Renal cortex interstitium (tissue), 11 donors: ENCODE results near the gene FBXW8. TPM values are rescaled to one million over a fixed set of nuclear protein-coding genes. Genes with fewer than 3 reads are reported as not detected.

ENCODE experiments used
- DNase-seq, 11 donors: peaks; one replicate each; pipeline ENCODE4 v3.0.0-alpha.2; 2013; ENCODE audit warnings: low read depth in 9 of 11, low spot score in 4 of 11; ENCODE audit errors: extremely low read depth in 1 of 11
- polyA plus RNA-seq, 3 donors: library from polyadenylated mRNA; unstranded; fragments of 120-200 nt; gene quantifications; one replicate each; pipeline ENCODE4 v1.2.1, GENCODE V29; 2013; ENCODE audit not compliant: insufficient read length in 3 of 3

Gene FBXW8
- polyA plus RNA-seq, 3 donors, result 24.4 to 25.3 (median 24.4) TPM

GRCh38 chr12:117005417-117006046 is 94.8 kb downstream of the FBXW8 start:
- DNase-seq, result peak in 1 of 11 donors; percentile 8

GRCh38 chr12:117006333-117006732 is 95.6 kb downstream of the FBXW8 start:
- no peak for DNase-seq

DNA sequence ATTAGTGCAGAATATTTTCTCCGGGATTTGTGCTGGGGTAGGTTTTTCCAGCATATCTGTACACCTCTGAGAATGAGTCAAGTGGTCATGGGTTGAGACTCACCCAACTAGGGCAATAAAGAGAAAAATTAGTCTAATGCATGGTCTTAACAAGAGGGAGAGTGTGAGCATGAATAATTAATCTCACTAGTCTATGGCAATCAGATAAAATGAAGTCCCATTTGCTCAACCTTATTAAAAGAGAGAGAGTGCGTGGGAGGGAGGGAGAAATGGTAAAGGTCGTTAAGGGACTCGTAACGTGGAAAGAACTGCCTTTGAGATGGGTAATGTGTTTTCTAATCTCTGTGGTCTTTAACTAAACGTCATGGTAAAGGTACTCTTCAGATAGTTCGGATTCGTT is 96.8 kb downstream of the FBXW8 start:
- DNase-seq, result no peak

- DNase-seq, result no peak
Observed at GRCh38 chr12:117009759-117010158, 99.0 kb downstream of the FBXW8 start.

DNA sequence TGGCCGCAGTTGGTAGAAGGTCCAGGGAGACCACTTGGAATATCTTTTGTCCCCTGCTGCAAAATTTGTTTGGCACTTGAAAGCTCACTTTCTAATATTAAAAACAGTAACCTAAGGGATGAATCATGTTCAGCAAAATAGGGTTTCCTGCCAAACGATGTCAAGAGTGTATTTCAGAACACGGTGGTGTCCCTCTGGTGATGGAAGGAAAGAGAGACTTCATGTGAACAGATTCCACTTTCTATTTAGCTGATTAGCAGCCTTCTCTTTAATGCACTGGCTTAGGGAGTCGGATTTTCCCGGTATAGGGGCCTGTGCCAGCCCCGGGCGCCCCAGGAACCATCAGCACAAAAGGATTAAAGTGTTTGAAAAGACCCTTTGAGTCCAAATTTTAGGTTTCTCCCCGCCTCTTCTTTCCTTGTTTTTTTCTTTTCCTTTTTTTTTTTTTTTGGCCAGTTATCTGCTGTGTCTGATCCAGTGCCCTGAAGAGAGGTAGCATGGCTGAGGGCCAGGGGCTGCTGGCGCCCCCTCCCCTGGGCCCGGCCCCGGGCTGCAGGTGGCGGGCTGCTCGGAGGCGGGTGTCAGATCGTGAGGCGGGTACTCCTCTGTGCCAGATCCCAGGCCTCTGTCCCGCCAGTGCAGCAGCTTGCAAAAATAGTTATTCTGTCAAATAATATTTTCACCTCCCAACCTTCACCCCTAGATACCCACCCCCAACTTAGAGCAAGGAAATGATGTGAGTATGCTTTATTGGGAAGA is 100.1 kb downstream of the FBXW8 start:
- DNase-seq, result no peak

GRCh38 chr12:117011988-117012805 is 101.4 kb downstream of the FBXW8 start:
- DNase-seq, result no peak

GRCh38 chr12:117013726-117014125 is 103.0 kb downstream of the FBXW8 start:
- DNase-seq, result no peak

DNA sequence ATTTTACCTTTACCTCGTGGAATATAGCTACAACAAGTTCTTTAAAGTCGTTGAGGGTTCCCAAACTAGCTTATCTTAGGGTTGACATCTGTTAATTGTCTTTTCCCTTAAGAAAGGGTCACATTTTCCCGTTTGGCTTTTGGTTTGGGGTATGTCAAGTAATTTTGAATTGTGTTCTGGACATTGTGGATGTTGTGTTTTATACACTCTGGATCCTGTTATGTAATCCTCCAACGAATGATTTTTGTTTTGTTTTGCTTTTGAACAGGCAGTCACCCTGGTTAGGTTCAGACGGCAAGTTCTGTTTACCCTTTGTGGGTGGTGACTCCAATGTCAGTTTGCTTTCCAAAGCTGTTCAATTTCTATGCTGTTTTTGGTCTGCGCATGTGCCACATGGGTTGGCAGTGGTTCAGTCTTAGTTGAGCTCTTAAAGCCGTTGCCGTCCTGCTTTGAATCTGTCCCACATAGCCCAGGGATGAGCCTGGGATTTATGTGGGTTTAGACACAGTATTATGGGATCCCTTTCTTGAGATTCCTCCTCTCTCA is 103.7 kb downstream of the FBXW8 start:
- no peak for DNase-seq

GRCh38 chr12:117015811-117016210 is 105.1 kb downstream of the FBXW8 start:
- DNase-seq, result no peak

GRCh38 chr12:117017807-117018206 is 107.1 kb downstream of the FBXW8 start:
- DNase-seq, result no peak

GRCh38 chr12:117018276-117018675 is 107.5 kb downstream of the FBXW8 start:
- DNase-seq, result no peak

- DNase-seq, result no peak
Observed at GRCh38 chr12:117018685-117019084, 107.9 kb downstream of the FBXW8 start.

DNA sequence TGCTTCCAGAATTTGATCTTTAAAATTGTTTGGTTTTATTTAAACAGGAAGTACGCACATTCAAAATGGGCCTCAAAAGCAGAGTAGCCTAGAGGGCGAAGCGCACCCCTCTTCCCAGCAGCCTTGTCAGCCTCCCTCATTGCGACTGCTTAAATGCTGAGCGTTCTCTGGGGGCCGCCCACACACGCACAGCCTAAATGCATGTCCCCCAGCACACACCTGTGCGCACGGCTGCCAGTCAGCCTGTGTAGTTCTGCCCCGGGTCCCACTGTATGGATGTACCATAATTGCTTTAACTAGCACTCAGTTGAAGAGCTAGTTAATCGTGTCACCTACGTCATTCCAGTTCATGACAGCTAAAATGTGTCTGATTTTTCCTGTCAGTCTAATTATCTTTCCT is 109.1 kb downstream of the FBXW8 start:
- DNase-seq, result no peak

GRCh38 chr12:117020536-117021220 is 109.9 kb downstream of the FBXW8 start:
- no peak for DNase-seq

GRCh38 chr12:117022465-117022864 is 111.7 kb downstream of the FBXW8 start:
- no peak for DNase-seq

DNA sequence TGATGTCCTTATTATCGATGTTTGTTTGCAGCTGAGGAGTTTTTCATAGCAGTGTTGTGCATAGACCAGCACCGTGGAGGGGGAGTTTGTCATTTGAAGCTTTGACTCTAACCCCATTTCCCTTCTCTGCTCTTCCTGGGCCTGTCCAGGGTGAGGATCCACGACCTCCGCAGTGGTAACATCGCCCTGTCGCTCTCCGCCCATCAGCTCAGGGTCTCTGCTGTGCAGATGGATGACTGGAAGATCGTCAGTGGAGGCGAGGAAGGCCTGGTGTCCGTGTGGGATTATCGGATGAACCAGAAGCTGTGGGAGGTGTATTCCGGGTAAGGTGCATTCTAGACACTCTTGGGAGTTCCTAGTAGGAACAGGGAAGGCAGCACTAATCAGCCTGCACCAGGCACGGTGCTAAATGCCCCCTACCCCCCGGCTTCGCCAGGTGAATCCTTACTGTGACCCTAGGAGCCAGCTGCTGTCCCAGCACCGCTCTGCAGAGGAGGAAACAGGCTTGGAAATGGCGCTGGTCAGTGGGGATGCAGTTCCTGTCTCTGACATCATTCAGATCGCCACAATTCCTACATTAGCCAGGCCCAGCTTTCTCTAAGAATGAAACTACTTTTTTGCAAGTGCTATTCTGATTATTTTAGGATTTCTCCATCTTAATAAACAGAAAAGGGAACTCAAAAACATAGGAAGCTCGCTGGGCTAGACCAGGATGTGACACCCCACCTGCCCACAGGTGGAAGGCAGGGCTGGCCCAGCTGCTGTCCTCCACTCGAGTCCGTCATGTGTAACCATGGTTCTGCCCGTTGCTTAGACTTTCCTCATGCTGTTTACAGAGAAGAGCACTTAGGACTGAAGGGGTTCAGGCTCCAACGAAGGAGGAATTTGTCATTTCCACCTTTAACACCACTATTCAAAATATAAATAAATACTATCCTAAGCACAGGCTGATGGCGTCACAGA is 113.5 kb downstream of the FBXW8 start:
- DNase-seq, result no peak

DNA sequence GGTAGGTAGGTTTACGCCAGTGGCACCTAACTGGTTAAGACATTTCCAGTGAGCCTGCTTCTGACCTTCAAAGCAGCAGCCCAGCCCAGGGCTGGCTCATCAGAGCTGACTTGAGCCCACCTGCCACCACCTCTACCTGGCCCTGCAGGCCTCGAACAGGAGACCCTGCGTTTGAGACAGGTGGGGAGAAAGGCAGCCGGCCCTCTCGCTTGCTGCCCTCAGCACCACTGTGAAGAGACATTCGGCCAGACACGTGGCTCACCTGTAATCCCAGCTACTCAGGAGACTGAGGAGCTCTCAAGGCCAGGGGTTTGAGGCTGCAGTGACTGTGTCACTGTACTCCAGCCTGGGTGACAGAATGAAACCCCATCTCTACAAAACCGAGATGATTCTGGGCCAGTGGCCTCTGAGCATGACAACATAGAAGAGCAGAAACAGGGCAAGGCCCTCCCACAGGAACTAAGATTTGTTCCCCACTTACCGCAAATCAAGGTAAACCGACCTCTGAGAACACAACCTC is 114.3 kb downstream of the FBXW8 start:
- DNase-seq, result no peak
